ENCODE results near the gene MVB12B.

- TF ChIP-seq RFX5 (IDR thresholded peaks at IDR 0.05; ENCODE audit: low read depth, low read length) (no peak), RCOR1 (IDR thresholded peaks at IDR 0.05; ENCODE audit: insufficient replicate concordance, low read length) (no peak)
Measured at GRCh38 chr9:126454215-126454614, 127.6 kb downstream of the MVB12B start.
